Measurements from ENCODE around the gene HOXA13.

The HOXA13 gene

GRCh38 chr7:27205325-27206280, 5.7 kb upstream of the HOXA13 start:
- DNase-seq, result no peak

DNA sequence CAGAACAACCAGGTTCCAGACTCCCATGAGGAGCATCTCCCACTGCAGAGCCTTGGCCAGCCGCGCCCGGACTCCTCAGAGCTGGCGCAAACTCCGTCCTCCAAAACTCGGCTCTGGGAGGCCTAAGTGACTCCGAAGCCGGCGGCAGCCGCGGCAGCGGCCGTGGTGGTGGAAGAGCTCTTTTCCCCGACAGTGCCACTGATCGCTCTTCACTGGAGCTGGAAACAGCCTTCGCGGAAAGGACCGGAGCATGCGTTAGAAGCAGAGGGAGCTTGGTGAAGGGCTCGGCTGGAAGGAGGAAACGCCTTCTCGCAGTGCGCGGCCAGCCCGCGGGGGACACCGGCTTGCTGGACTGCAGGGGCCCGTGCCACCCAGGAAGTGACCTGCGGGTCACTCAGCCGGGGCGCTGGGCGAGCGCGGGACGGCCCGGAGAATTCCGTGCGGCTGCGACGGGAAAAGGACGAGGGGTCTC, 5.0 kb upstream of the HOXA13 start:
- no peak for DNase-seq

DNA sequence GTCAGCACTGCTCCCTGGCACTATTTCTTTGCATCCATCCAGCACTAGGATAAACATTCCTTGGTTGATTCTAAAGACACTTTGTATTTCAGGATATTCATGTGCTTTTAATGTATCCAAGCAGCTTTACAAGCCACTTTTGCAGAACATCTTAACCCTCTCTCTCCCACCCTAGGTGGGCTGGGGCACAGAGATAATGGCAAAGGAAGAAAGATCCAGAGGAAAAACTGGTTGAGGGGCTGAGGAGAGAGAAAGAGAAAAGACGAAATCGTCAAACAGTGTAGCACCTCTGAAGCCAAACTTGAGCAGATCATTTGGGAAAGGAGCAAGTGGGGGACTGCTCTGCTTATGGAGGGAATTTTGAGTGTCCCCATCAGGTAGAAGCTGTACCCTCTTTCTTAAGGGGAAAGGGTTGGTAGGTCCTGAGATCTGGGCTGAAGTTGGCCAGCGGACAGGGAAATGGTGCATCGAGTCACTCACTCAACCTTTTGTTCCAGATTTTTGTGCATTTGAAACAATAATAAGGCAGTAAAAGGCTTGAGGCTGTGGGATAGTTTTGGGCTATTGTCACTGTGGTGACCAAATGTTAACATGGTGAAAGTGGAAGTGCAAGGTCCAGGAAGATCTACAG, 4.2 kb upstream of the HOXA13 start:
- DNase-seq, result no peak

DNA sequence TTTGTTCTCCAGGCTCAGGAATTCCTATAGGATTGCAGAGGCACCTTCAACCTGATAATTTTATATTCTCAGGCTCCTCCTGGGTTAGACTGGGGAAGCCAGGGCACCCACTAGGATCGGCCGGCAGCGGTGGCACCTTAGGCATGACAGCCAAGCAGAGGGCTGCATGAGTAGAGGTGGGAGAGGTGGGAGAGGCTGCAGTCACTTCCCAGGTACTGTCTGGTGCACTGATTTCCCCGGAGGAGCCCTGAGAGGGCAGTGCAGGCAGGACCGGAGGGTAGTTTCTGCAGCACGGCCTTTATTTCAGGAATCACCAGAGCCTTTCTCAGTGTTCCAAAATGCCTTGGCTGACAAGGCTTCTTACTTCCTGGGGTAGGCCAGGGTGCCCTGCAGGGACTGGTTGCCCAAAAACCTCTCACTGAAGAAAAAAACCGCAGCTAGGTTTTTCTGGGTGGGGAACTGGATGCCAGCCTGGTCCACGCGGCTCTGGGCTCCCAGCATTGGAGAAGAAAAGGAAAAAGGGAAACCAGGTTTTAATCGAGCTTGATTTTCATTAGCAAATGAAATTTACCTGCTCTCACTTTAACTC, 3.6 kb upstream of the HOXA13 start:
- no peak for DNase-seq

- DNase-seq, result no peak
These were observed 2.9 kb upstream of the HOXA13 start for GRCh38 chr7:27202862-27203134.

GRCh38 chr7:27202018-27202861, 2.3 kb upstream of the HOXA13 start:
- DNase-seq, result no peak

DNA sequence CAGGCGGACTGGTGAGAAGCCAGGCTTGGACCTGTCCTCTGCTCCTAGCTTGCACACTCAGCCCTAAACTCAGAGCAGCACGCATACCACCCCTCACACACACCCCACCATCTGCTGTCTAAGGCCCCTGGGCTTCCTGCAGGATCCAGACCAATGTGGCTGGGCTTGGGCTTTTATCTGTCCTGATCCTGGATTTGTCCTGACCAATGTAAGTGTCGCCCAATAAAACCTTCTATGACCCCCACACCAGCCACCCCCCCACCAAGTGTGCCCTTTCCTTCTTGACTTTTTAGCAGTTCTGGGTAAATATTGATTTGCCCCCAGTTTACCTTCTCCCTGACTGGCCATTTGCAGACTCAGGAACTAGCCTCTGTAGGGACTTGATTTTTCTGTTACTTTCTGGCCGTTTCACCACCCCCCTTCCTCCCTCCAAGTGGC, 1.7 kb upstream of the HOXA13 start:
- no peak for DNase-seq

DNA sequence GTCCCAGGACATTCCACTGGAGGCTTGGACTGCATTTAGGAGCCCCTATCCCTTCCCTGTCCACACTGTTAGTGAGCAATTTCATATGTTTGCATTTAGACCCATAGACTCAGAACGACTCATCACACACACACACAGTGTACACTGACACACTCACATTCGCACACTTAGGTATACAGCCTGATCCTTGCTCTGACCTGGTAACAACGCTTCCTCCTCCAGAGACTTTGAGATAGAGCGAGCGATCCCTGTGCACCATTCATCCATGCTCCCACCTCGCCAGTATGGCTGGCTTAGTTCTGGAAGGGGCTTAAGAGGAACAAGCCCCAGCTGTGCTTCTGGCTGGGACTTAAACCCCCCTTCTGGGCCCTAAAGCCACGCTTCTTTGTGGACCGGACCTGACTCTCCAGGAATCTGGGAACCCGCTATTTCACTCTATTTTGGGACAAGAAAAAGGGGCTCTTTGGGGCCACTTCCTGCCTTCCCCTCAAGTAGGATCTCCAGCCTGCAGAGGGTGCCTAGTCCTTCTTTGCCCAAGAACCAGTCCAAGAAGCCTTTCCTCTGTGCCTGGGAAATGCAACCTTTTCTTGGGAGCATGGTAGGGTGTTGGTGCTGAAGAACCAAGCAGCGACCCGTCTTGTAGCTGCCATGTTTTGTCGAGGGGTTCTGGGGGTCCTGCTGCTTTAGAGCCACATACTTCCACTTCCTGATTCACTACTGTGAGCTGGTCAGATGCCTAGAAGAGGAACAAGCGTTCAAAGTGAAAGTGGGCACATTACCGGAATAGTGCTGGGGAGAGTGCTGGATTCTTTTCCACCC, 1.1 kb upstream of the HOXA13 start:
- DNase-seq, result no peak

DNA sequence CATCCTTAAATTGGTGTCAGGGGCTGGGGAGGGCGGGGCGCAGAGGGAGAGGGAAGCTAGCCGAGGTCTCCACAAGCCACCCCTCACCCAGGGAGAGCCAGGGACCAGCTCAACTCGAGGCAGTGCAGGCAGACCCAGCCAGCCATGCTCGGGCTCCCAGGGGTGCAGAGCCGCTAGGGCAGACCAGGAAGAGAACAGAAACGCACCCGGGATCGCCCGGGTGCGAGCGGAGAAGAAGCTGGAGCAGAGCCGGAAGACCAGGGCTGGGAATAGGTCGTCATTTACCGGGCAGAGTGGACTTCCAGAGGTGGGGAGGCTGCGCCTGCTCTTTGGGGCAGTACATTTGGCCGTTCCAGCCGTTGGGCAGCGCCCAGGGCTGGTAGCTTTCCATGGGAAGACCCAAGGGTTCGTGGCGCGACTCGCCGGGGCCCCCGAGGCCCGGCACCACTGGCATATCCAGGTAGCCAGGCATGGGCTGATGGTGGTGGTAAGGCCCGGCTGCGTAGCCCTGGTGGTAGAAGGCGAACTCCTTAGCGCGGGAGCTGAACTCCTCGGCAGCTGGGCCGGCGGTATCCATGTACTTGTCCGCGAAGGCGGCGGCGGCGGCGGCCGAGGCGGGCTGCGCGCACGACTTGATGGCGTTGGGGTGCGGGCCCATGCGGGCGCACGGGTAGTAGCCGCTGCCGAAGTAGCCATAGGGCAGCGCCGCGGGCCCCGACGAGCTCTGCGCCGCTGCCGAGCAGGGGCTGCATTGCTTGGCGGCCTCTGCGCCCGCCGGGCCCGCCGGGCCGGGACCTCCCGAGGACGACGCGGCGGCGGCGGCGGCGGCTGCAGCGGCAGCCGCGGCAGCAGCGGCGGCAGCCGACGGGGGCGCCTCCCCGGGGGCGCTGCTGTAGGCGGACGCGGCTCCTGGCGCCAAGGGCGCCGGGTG, 755 bp downstream of the HOXA13 start:
- DNase-seq, result no peak

DNA sequence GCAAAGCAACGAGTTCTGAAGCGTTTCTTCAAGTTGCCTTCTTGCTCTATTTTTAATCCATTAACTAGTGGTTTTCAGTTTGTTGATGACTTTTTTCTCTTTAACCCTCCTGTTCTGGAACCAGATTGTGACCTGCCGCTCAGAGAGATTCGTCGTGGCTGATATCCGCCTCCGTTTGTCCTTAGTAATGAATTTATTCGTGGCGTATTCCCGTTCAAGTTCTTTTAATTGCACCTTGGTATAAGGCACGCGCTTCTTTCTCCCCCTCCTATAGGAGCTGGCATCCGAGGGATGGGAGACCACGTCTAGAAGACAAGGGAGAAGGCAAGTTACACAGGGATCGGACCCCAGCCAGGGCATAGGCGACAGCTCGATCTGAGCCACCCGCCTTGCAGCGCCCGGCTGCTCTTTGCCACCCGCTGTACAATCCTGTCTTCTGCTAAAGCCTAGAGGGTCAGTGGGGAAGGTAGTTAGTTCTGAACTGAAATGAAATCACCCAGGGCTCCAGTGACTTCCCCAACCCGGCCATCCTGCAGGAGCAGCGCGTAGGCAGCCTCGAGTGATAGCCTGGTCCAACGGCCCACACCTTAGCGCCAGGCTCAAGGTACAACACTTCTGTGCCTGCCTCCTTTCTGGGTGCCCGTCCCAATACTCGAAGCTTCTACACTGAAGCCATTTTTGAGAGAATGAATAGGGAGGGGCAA, 1.6 kb downstream of the HOXA13 start:
- no peak for DNase-seq

DNA sequence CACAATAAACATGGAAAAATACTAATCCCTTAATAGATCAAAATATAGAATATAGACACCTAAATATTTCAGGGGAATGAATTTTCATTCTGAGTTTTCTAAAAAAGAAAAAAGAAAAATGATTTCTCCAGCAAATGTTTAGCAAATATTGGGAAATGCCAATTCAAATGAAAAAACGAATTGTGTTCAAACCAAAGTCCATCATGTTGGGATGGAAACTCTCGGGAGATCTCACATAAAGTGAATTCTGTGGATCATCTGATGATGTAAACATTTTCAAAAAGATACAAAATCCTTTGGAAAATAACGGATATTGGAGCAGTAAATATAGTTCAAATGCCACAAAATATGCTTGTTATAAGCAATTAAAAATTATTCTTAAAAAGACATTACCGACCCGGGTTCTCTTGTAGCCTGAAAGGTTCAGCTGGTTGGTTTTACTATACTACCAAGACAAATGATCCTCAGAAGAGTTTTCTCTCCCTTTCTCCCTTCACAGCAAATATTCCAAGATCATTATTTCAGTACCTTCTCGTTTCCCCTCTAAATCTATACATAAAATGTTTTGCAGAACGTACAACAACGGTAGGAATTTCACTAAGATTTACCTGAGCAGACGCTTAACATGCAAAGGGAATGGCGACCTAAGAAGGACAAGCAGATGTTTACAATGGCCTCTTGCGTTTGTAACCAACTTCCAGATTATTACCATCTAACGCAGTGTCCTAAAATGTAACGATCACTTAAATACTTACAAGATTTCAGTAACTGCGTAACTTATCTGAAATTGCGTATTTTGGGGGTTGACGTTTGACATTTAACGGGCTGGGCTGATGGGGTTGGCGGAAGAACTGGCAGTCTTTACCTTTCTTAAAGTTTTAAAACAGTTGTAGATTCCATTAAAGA, 2.5 kb downstream of the HOXA13 start:
- DNase-seq, result no peak

DNA sequence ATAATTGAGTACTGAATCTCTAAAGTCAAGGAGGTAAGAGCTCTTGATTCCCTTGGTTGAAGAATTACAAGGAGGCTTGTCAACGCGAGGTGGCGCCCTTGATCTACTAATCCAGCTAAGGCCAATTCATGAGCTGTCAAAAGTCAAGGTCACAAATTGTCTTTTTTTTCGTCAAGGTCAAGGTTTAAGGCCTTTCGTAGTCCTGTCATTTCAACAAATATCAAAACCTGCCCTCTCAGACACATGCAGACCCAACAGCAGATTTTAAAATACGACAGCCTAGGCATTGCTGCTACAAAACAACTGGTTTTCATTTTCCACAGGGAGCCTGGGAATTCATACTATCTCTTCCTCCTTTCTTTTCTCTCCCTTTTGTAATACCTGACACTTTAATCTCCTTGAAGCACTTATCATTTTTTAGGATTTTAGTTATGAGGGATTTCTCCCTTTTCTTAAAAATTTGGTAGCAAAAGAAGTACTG, 3.6 kb downstream of the HOXA13 start:
- peak; percentile 55 to 84 (median 69) for DNase-seq

GRCh38 chr7:27194686-27195379, 5.1 kb downstream of the HOXA13 start:
- no peak for DNase-seq

DNA sequence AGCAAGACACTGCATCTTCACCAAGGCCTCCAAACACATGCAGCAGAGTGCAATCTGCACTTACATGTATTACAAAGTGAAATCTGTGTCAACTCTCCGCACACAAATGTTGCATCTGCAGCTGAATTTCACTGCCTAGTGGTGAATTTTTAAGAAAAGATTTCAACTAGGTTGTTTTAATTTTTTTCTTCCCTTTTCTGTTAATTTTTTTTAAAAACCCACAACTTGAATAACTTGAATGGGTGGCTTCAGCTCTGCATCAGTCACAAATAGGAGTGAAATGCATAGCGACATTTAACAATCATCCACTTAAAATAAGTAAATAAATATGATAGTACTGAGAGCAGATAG, 5.9 kb downstream of the HOXA13 start:
- DNase-seq, result no peak

DNA sequence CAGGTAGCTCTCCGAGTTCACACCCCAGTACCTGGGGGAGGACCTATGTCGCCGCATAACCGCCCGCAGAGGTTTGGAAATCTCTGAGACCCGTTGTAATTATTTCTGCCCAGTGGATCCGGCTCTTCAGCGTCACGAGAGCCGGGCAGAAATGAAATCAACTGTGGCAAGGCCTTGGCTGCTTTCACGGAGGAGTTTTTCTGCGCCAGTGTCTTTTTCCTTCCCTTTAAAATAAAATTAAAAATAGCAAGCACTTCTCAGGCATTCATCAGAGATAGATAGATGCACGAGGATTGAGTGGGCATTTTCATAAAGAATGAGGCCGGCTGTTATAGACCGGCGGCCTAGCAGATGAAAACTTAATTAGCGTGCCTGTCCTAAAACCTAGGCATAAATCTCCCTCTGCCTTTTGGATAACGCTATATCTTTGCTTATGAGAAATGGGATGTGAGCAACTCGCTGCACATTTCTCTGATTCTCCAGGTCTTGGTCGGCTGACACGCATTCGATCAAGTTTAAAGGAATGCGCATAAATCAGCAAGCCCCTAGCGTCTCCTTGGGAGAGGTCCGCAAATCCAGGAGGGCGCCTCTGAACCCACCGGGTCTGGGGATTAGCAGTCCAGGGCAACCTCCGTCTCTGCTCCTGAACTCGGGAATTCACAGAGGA, 6.4 kb downstream of the HOXA13 start:
- no peak for DNase-seq

GRCh38 chr7:27192546-27193334, 7.2 kb downstream of the HOXA13 start:
- DNase-seq, result no peak

Measured in T-helper 1 cell (primary cell).